ENCODE data around the gene SHE. TPM values are rescaled to one million over a fixed set of nuclear protein-coding genes. Genes with fewer than 3 reads are reported as not detected.

The SHE gene
- total and polyA plus RNA-seq, 2 experiments from 2014 or later, result 0.23 to 0.69 TPM

- H3K79me2 ChIP-seq (replicated peaks; ENCODE audit: insufficient read depth), result no peaks in the 10 kb centered on the region
- Mint-ChIP-seq H3K27ac (no peak overlapping the region), H3K4me1 (0 out of 3 replicates have a peak, but pooled peaks cover 2% of the 10 kb centered on the region), H3K36me3 (ENCODE audit: low read depth) (no peaks in the 10 kb centered on the region), H3K4me3 (no peak overlapping the region), H3K9me3 (no peaks in the 10 kb centered on the region; the same call in 1 of the 3 replicates), H3K27me3 (ENCODE audit: insufficient read depth, low read depth, poor library complexity) (peaks cover 4% of the 10 kb centered on the region)
- H3K9me2 ChIP-seq (ENCODE audit: insufficient read depth), result no peaks in the 10 kb centered on the region
- no peaks in the 10 kb centered on the region for H3K4me1 ChIP-seq (ENCODE audit: insufficient read depth)
- TF ChIP-seq EZH2phosphoT487 (IDR thresholded peaks at IDR 0.05; ENCODE audit: unreplicated experiment) (no peak), REST (IDR thresholded peaks at IDR 0.05; ENCODE audit: unreplicated experiment) (no peak), POLR2AphosphoS5 (IDR thresholded peaks at IDR 0.05; ENCODE audit: low read depth) (no peak), NANOG (IDR thresholded peaks at IDR 0.05; ENCODE audit: borderline replicate concordance) (no peak), ZNF462 (CRISPR knock-in tag; IDR thresholded peaks at IDR 0.05) (no peak), CREB1 (CRISPR knock-in tag; IDR thresholded peaks at IDR 0.05; ENCODE audit: low read depth) (no peak), JUNB (IDR thresholded peaks at IDR 0.05; ENCODE audit: unreplicated experiment) (no peak), ETS1 (IDR thresholded peaks at IDR 0.05) (no peak), CTCF (conservative IDR thresholded peaks at IDR 0.05; ENCODE audit: low read depth in 2 of 2) (no peak), ZNF114 (CRISPR knock-in tag; IDR thresholded peaks at IDR 0.05) (no peak), EZH2 (IDR thresholded peaks at IDR 0.05; ENCODE audit: low read depth, unreplicated experiment) (no peak), ZNF331 (CRISPR knock-in tag; IDR thresholded peaks at IDR 0.05; ENCODE audit: low read depth) (no peak), STAT1 (IDR thresholded peaks at IDR 0.05; ENCODE audit: unreplicated experiment) (no peak)
- no peaks in the 10 kb centered on the region for H3K27me3 ChIP-seq (ENCODE audit: insufficient read depth)
- no peak for ATAC-seq
- H3K4me3 ChIP-seq, result no peak overlapping the region
- no peak overlapping the region for H2AFZ ChIP-seq
- DNase-seq (ENCODE audit: low spot score), result no peak
- H3K4me2 ChIP-seq, result no peak overlapping the region
- H3F3A ChIP-seq (replicated peaks; ENCODE audit: low read depth), result no peaks in the 10 kb centered on the region
- H4K20me1 ChIP-seq (replicated peaks; ENCODE audit: insufficient read depth), result no peaks in the 10 kb centered on the region
- no peak overlapping the region for H3K27ac ChIP-seq (ENCODE audit: low read depth)
- H3K36me3 ChIP-seq (ENCODE audit: insufficient read depth), result no peaks in the 10 kb centered on the region
Measured at GRCh38 chr1:154459080-154459479, 43.1 kb downstream of the SHE start.
